ENCODE results near the gene HS3ST5. TPM values are rescaled to one million over a fixed set of nuclear protein-coding genes. Genes with fewer than 3 reads are reported as not detected.

The HS3ST5 gene
- total and polyA plus RNA-seq, 4 donors, result not detected

- no peaks in the 10 kb centered on the region for H3K36me3 ChIP-seq (ENCODE audit: control insufficient read depth in 4 of 4, insufficient read depth in 3 of 4, low read depth in 1 of 4, low read length in 3 of 4)
- H3K27me3 ChIP-seq (ENCODE audit: control insufficient read depth in 4 of 4, insufficient read depth in 4 of 4, low read length in 3 of 4), result no peaks in the 10 kb centered on the region
- no peaks in the 10 kb centered on the region for H3K9me3 ChIP-seq (ENCODE audit: control insufficient read depth in 4 of 4, low read length in 3 of 4)
- H3K27ac ChIP-seq (ENCODE audit: low read depth in 1 of 2, low read length in 2 of 2), result no peak overlapping the region
- no peaks in the 10 kb centered on the region for H3K4me1 ChIP-seq (ENCODE audit: control insufficient read depth in 4 of 4, insufficient read depth in 4 of 4, low read length in 3 of 4)
- TF ChIP-seq HNF4A (conservative IDR thresholded peaks at IDR 0.05), result no peak
- no peak for TF ChIP-seq TAF1 (conservative IDR thresholded peaks at IDR 0.05)
- TF ChIP-seq, protein P1, sequence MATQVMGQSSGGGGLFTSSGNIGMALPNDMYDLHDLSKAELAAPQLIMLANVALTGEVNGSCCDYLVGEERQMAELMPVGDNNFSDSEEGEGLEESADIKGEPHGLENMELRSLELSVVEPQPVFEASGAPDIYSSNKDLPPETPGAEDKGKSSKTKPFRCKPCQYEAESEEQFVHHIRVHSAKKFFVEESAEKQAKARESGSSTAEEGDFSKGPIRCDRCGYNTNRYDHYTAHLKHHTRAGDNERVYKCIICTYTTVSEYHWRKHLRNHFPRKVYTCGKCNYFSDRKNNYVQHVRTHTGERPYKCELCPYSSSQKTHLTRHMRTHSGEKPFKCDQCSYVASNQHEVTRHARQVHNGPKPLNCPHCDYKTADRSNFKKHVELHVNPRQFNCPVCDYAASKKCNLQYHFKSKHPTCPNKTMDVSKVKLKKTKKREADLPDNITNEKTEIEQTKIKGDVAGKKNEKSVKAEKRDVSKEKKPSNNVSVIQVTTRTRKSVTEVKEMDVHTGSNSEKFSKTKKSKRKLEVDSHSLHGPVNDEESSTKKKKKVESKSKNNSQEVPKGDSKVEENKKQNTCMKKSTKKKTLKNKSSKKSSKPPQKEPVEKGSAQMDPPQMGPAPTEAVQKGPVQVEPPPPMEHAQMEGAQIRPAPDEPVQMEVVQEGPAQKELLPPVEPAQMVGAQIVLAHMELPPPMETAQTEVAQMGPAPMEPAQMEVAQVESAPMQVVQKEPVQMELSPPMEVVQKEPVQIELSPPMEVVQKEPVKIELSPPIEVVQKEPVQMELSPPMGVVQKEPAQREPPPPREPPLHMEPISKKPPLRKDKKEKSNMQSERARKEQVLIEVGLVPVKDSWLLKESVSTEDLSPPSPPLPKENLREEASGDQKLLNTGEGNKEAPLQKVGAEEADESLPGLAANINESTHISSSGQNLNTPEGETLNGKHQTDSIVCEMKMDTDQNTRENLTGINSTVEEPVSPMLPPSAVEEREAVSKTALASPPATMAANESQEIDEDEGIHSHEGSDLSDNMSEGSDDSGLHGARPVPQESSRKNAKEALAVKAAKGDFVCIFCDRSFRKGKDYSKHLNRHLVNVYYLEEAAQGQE (IDR thresholded peaks at IDR 0.05), result no peak
- no peak for TF ChIP-seq ATF3 (IDR thresholded peaks at IDR 0.05)
- TF ChIP-seq RXRA (IDR thresholded peaks at IDR 0.05), result no peak
- TF ChIP-seq YY1 (IDR thresholded peaks at IDR 0.05), result no peak
- no peak overlapping the region for H3K9ac ChIP-seq (ENCODE audit: low read depth in 1 of 2, low read length in 2 of 2)
- H3K4me3 ChIP-seq (ENCODE audit: low read depth in 1 of 3, low read length in 3 of 3), result no peak overlapping the region
- no peak for DNase-seq (ENCODE audit: low spot score)
Measured at GRCh38 chr6:114355300-114355699, 12.5 kb upstream of the HS3ST5 start.

GRCh38 chr6:114354482-114354881, 11.7 kb upstream of the HS3ST5 start:
- H3K27me3 ChIP-seq (ENCODE audit: control insufficient read depth in 4 of 4, insufficient read depth in 4 of 4, low read length in 3 of 4), result no peaks in the 10 kb centered on the region
- no peak overlapping the region for H3K27ac ChIP-seq (ENCODE audit: low read depth in 1 of 2, low read length in 2 of 2)
- DNase-seq (ENCODE audit: low spot score), result no peak
- H3K36me3 ChIP-seq (ENCODE audit: control insufficient read depth in 4 of 4, insufficient read depth in 3 of 4, low read depth in 1 of 4, low read length in 3 of 4), result no peaks in the 10 kb centered on the region
- no peak overlapping the region for H3K9ac ChIP-seq (ENCODE audit: low read depth in 1 of 2, low read length in 2 of 2)
- no peak for TF ChIP-seq GABPA (IDR thresholded peaks at IDR 0.05 in 1 of 2, conservative IDR thresholded peaks at IDR 0.05 in 1 of 2)
- no peak for TF ChIP-seq TAF1 (conservative IDR thresholded peaks at IDR 0.05)
- TF ChIP-seq EGR1 (IDR thresholded peaks at IDR 0.05; ENCODE audit: low read depth in 2 of 2), result no peak
- no peak for TF ChIP-seq RAD21 (IDR thresholded peaks at IDR 0.05)
- TF ChIP-seq, protein P1 (IDR thresholded peaks at IDR 0.05), result no peak
- TF ChIP-seq ATF3 (IDR thresholded peaks at IDR 0.05), result no peak
- TF ChIP-seq, protein P2, sequence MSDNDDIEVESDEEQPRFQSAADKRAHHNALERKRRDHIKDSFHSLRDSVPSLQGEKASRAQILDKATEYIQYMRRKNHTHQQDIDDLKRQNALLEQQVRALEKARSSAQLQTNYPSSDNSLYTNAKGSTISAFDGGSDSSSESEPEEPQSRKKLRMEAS (IDR thresholded peaks at IDR 0.05), result no peak
- TF ChIP-seq, protein P3, sequence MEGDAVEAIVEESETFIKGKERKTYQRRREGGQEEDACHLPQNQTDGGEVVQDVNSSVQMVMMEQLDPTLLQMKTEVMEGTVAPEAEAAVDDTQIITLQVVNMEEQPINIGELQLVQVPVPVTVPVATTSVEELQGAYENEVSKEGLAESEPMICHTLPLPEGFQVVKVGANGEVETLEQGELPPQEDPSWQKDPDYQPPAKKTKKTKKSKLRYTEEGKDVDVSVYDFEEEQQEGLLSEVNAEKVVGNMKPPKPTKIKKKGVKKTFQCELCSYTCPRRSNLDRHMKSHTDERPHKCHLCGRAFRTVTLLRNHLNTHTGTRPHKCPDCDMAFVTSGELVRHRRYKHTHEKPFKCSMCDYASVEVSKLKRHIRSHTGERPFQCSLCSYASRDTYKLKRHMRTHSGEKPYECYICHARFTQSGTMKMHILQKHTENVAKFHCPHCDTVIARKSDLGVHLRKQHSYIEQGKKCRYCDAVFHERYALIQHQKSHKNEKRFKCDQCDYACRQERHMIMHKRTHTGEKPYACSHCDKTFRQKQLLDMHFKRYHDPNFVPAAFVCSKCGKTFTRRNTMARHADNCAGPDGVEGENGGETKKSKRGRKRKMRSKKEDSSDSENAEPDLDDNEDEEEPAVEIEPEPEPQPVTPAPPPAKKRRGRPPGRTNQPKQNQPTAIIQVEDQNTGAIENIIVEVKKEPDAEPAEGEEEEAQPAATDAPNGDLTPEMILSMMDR (IDR thresholded peaks at IDR 0.05; ENCODE audit: low read depth, low read length, missing input control), result no peak
- TF ChIP-seq YY1 (IDR thresholded peaks at IDR 0.05), result no peak
- TF ChIP-seq HNF4G (IDR thresholded peaks at IDR 0.05), result no peak
- no peak for TF ChIP-seq HNF4A (conservative IDR thresholded peaks at IDR 0.05)
- no peak for TF ChIP-seq RXRA (IDR thresholded peaks at IDR 0.05)
- TF ChIP-seq, protein P4, sequence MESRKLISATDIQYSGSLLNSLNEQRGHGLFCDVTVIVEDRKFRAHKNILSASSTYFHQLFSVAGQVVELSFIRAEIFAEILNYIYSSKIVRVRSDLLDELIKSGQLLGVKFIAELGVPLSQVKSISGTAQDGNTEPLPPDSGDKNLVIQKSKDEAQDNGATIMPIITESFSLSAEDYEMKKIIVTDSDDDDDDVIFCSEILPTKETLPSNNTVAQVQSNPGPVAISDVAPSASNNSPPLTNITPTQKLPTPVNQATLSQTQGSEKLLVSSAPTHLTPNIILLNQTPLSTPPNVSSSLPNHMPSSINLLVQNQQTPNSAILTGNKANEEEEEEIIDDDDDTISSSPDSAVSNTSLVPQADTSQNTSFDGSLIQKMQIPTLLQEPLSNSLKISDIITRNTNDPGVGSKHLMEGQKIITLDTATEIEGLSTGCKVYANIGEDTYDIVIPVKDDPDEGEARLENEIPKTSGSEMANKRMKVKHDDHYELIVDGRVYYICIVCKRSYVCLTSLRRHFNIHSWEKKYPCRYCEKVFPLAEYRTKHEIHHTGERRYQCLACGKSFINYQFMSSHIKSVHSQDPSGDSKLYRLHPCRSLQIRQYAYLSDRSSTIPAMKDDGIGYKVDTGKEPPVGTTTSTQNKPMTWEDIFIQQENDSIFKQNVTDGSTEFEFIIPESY (IDR thresholded peaks at IDR 0.05), result no peak
- TF ChIP-seq FOXA1 (IDR thresholded peaks at IDR 0.05), result no peak
- TF ChIP-seq SP1 (IDR thresholded peaks at IDR 0.05), result no peak
- TF ChIP-seq NR2F2 (IDR thresholded peaks at IDR 0.05), result no peak
- no peaks in the 10 kb centered on the region for H3K9me3 ChIP-seq (ENCODE audit: control insufficient read depth in 4 of 4, low read length in 3 of 4)
- no peak overlapping the region for H3K4me3 ChIP-seq (ENCODE audit: low read depth in 1 of 3, low read length in 3 of 3)
- no peaks in the 10 kb centered on the region for H3K4me1 ChIP-seq (ENCODE audit: control insufficient read depth in 4 of 4, insufficient read depth in 4 of 4, low read length in 3 of 4)
- WGBS, result 92% methylated on average over 2 of the region's 2 CpGs
